ENCODE data around the gene CD93.

The CD93 gene

GRCh38 chr20:23059846-23060245 lies 26.3 kb downstream of the CD93 start:
- no peak for TF ChIP-seq TEAD4 (IDR thresholded peaks at IDR 0.05)
- no peak for TF ChIP-seq ZBTB7A (IDR thresholded peaks at IDR 0.05; ENCODE audit: low read depth)
- no peak for TF ChIP-seq EGR1 (IDR thresholded peaks at IDR 0.05)
- no peak for TF ChIP-seq MAX (IDR thresholded peaks at IDR 0.05)
- TF ChIP-seq CREB1 (IDR thresholded peaks at IDR 0.05; ENCODE audit: low read depth), result no peak
- TF ChIP-seq RAD21 (IDR thresholded peaks at IDR 0.05; ENCODE audit: low read depth), result no peak
- TF ChIP-seq CEBPB (IDR thresholded peaks at IDR 0.05), result no peak
- TF ChIP-seq TAF1 (IDR thresholded peaks at IDR 0.05; ENCODE audit: low read depth), result no peak
- no peak for TF ChIP-seq FOXM1 (IDR thresholded peaks at IDR 0.05; ENCODE audit: borderline replicate concordance, low read depth)

- TF ChIP-seq CEBPB (IDR thresholded peaks at IDR 0.05) (no peak), ZBTB7A (IDR thresholded peaks at IDR 0.05; ENCODE audit: low read depth) (no peak), REST (IDR thresholded peaks at IDR 0.05; ENCODE audit: low read depth) (no peak), RAD21 (IDR thresholded peaks at IDR 0.05; ENCODE audit: low read depth) (no peak), YY1 (IDR thresholded peaks at IDR 0.05; ENCODE audit: low read depth) (no peak), FOXM1 (IDR thresholded peaks at IDR 0.05; ENCODE audit: borderline replicate concordance, low read depth) (no peak), NFIC (IDR thresholded peaks at IDR 0.05) (no peak), EGR1 (IDR thresholded peaks at IDR 0.05) (no peak), CREB1 (IDR thresholded peaks at IDR 0.05; ENCODE audit: low read depth) (no peak), MAX (IDR thresholded peaks at IDR 0.05) (no peak), TAF1 (IDR thresholded peaks at IDR 0.05; ENCODE audit: low read depth) (no peak), USF1 (IDR thresholded peaks at IDR 0.05) (no peak), EP300 (IDR thresholded peaks at IDR 0.05; ENCODE audit: borderline replicate concordance) (no peak), TEAD4 (IDR thresholded peaks at IDR 0.05) (no peak), TCF12 (IDR thresholded peaks at IDR 0.05; ENCODE audit: low read depth) (no peak)
Observed at GRCh38 chr20:23059001-23059400, 27.1 kb downstream of the CD93 start.

GRCh38 chr20:23058240-23058639 lies 27.9 kb downstream of the CD93 start:
- TF ChIP-seq EGR1 (IDR thresholded peaks at IDR 0.05) (no peak), TCF12 (IDR thresholded peaks at IDR 0.05; ENCODE audit: low read depth) (no peak), TAF1 (IDR thresholded peaks at IDR 0.05; ENCODE audit: low read depth) (no peak), CREB1 (IDR thresholded peaks at IDR 0.05; ENCODE audit: low read depth) (no peak), RAD21 (IDR thresholded peaks at IDR 0.05; ENCODE audit: low read depth) (no peak), EP300 (IDR thresholded peaks at IDR 0.05; ENCODE audit: borderline replicate concordance) (no peak)

- no peak for TF ChIP-seq EP300 (IDR thresholded peaks at IDR 0.05; ENCODE audit: borderline replicate concordance)
- no peak for TF ChIP-seq RAD21 (IDR thresholded peaks at IDR 0.05; ENCODE audit: low read depth)
- TF ChIP-seq YY1 (IDR thresholded peaks at IDR 0.05; ENCODE audit: low read depth), result no peak
- no peak for TF ChIP-seq ZBTB7A (IDR thresholded peaks at IDR 0.05; ENCODE audit: low read depth)
- no peak for TF ChIP-seq FOXM1 (IDR thresholded peaks at IDR 0.05; ENCODE audit: borderline replicate concordance, low read depth)
- TF ChIP-seq MAX (IDR thresholded peaks at IDR 0.05), result no peak
- TF ChIP-seq CEBPB (IDR thresholded peaks at IDR 0.05), result no peak
- no peak for TF ChIP-seq REST (IDR thresholded peaks at IDR 0.05; ENCODE audit: low read depth)
- TF ChIP-seq TCF12 (IDR thresholded peaks at IDR 0.05; ENCODE audit: low read depth), result no peak
- TF ChIP-seq TAF1 (IDR thresholded peaks at IDR 0.05; ENCODE audit: low read depth), result no peak
Observed at GRCh38 chr20:23052904-23053303, 33.2 kb downstream of the CD93 start.

- TF ChIP-seq ZBTB7A (IDR thresholded peaks at IDR 0.05; ENCODE audit: low read depth) (no peak), NFIC (IDR thresholded peaks at IDR 0.05) (no peak), MAX (IDR thresholded peaks at IDR 0.05) (no peak), EP300 (IDR thresholded peaks at IDR 0.05; ENCODE audit: borderline replicate concordance) (no peak), USF1 (IDR thresholded peaks at IDR 0.05) (no peak), TEAD4 (IDR thresholded peaks at IDR 0.05) (no peak), REST (IDR thresholded peaks at IDR 0.05; ENCODE audit: low read depth) (no peak), TAF1 (IDR thresholded peaks at IDR 0.05; ENCODE audit: low read depth) (no peak), CREB1 (IDR thresholded peaks at IDR 0.05; ENCODE audit: low read depth) (no peak), YY1 (IDR thresholded peaks at IDR 0.05; ENCODE audit: low read depth) (no peak), TCF12 (IDR thresholded peaks at IDR 0.05; ENCODE audit: low read depth) (no peak), FOXM1 (IDR thresholded peaks at IDR 0.05; ENCODE audit: borderline replicate concordance, low read depth) (no peak), EGR1 (IDR thresholded peaks at IDR 0.05) (no peak), RAD21 (IDR thresholded peaks at IDR 0.05; ENCODE audit: low read depth) (no peak)
Observed at GRCh38 chr20:23050847-23051627, 35.1 kb downstream of the CD93 start.
